ENCODE measurements around the gene GGA1. TPM values are rescaled to one million over a fixed set of nuclear protein-coding genes. Genes with fewer than 3 reads are reported as not detected.

The GGA1 gene
- total and polyA plus RNA-seq, 10 of the 15 experiments (the other 5 are each of a cell fraction or from before 2014, with no cell fraction given): 1.4 to 79.4 (median 44.4) TPM

GRCh38 chr22:37565830-37566229 is 42.8 kb upstream of the GGA1 start:
- H3K36me3 ChIP-seq (ENCODE audit: control insufficient read depth in 2 of 2, insufficient read depth in 2 of 2, low read length in 1 of 2): no peaks in the 10 kb centered on the region
- H3K4me1 ChIP-seq (ENCODE audit: control insufficient read depth, insufficient read depth, low read length): peaks cover 11% of the 10 kb centered on the region
- ChIA-PET RAD21 (ENCODE audit: unreplicated experiment) (interaction anchor here (0.6 to 8.5 kb wide), 12 partner anchors 10 to 251 kb away, joined by 3 to 237 read pairs (median 12); partner anchors contain the start of genes GGA1, LGALS2 and MFNG), SMC1A (ENCODE audit: uncharacterized antibody, unreplicated experiment) (interaction anchor here (0.7 to 7.2 kb wide), 11 partner anchors 8 to 248 kb away, joined by 3 to 179 read pairs (median 7); partner anchors contain the start of gene LGALS2), POLR2A (interaction anchor here (0.5 to 4.9 kb wide), 7 partner anchors 11 to 81 kb away, joined by 3 to 39 read pairs (median 6); partner anchors contain the start of genes GGA1 and LGALS2), CTCF (interaction anchor here (1.2 to 22.0 kb wide), 15 partner anchors 9 to 306 kb away, joined by 3 to 541 read pairs (median 12); partner anchors contain the start of genes ELFN2, GGA1 and LGALS2)
- no peak overlapping the region for H2AFZ ChIP-seq (ENCODE audit: control insufficient read depth, low read depth, low read length)
- peaks cover 7 to 13% of the 10 kb centered on the region in 2 experiments for H3K27me3 ChIP-seq (replicated peaks in 1 of 2; ENCODE audit: control insufficient read depth in 2 of 2, insufficient read depth in 2 of 2, low read length in 1 of 2)
- TF ChIP-seq, protein P1, sequence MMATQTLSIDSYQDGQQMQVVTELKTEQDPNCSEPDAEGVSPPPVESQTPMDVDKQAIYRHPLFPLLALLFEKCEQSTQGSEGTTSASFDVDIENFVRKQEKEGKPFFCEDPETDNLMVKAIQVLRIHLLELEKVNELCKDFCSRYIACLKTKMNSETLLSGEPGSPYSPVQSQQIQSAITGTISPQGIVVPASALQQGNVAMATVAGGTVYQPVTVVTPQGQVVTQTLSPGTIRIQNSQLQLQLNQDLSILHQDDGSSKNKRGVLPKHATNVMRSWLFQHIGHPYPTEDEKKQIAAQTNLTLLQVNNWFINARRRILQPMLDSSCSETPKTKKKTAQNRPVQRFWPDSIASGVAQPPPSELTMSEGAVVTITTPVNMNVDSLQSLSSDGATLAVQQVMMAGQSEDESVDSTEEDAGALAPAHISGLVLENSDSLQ (IDR thresholded peaks at IDR 0.05): no peak
- TF ChIP-seq ETV6 (conservative IDR thresholded peaks at IDR 0.05 in 1 of 2, IDR thresholded peaks at IDR 0.05 in 1 of 2; ENCODE audit: borderline replicate concordance in 1 of 2, low read depth in 1 of 2): no peak
- no peak for TF ChIP-seq NFYA (IDR thresholded peaks at IDR 0.05; ENCODE audit: borderline replicate concordance, low read depth, low read length)
- no peak for TF ChIP-seq POLR2AphosphoS5 (IDR thresholded peaks at IDR 0.05; ENCODE audit: low read length)
- FAIRE-seq (no peak), DNase-seq (ENCODE audit: low read depth, low spot score) (no peak), ATAC-seq (no peak)
- no peak overlapping the region for H3K27ac ChIP-seq (ENCODE audit: control insufficient read depth, insufficient read depth)
- in situ Hi-C loops (cut with MboI) (no loop called here), intact Hi-C loops (cut with micrococcal nuclease; ENCODE audit: unreplicated experiment) (loop anchor here (10.0 kb wide), 1 partner anchor 251 kb away; no protein-coding TSS in a partner anchor)
- WGBS (ENCODE audit: insufficient coverage, insufficient replicate concordance, low lambda C conversion rate, missing lambda C conversion rate): 53% methylated on average over 17 of the region's 17 CpGs
- H3K4me3 ChIP-seq: no peak overlapping the region
- no TSS peak for BruUV-seq (replicated peaks)
- H3K9ac ChIP-seq (ENCODE audit: control insufficient read depth, insufficient read depth, low read length): no peak overlapping the region
- H3K4me2 ChIP-seq (ENCODE audit: control insufficient read depth, insufficient read depth): no peak overlapping the region
- no peaks in the 10 kb centered on the region for H3K9me3 ChIP-seq (replicated peaks; ENCODE audit: control insufficient read depth, insufficient read depth, low read length)
- no peaks in the 10 kb centered on the region for H4K20me1 ChIP-seq (ENCODE audit: control insufficient read depth, insufficient read depth)
- no peaks in the 10 kb centered on the region for H3K79me2 ChIP-seq (ENCODE audit: control insufficient read depth, insufficient read depth, low read length)

Measured in GM12878 (cell line).